Neural crest cell (in vitro differentiated cells): ENCODE results near the gene APC. TPM values are rescaled to one million over a fixed set of nuclear protein-coding genes. Genes with fewer than 3 reads are reported as not detected.

Experiments used
- DNase-seq: peaks from one replicate; pipeline ENCODE4 v3.0.0; 2021; ENCODE audit warnings: low read depth, mixed read lengths, low spot score
- H3K27ac Mint-ChIP-seq: one replicate; pipeline ENCODE4 v1.8.0; 2021; ENCODE audit warnings: mild to moderate bottlenecking, mixed read lengths; ENCODE audit not compliant: unreplicated experiment
- H3K27me3 Mint-ChIP-seq: 2 replicates; pipeline ENCODE4 v1.8.0; 2021; ENCODE audit warnings: low read depth, mild to moderate bottlenecking, mixed read lengths
- H3K36me3 Mint-ChIP-seq: 2 replicates; pipeline ENCODE4 v1.8.0; 2021; ENCODE audit warnings: low read depth, mild to moderate bottlenecking, mixed read lengths
- H3K4me1 Mint-ChIP-seq: 2 replicates; pipeline ENCODE4 v1.8.0; 2021; ENCODE audit warnings: mixed read lengths
- H3K4me3 Mint-ChIP-seq: one replicate; pipeline ENCODE4 v1.8.0; 2021; ENCODE audit warnings: mild to moderate bottlenecking, mixed read lengths
- H3K9me3 Mint-ChIP-seq: 2 replicates; pipeline ENCODE4 v1.8.0; 2021; ENCODE audit warnings: mixed read lengths
- CTCF ChIP-seq: fragments of 200-600 bp; sonication (generic); conservative IDR thresholded peaks from 2 replicates; pipeline ENCODE4 v1.5.0; 2021; ENCODE audit warnings: antibody characterized with exemption, mild to moderate bottlenecking
- total RNA-seq: library from RNA; stranded (reverse); gene quantifications from 2 replicates; pipeline ENCODE4 v1.2.1, GENCODE V29; 2021

APC gene
- total RNA-seq, 1 donor from 2014 or later: 48.4 TPM

GRCh38 chr5:112718344-112718743 lies 19.3 kb upstream of the APC start:
- Mint-ChIP-seq H3K9me3 (peaks cover 3% of the 10 kb centered on the region), H3K27ac (no peak overlapping the region), H3K4me3 (no peak overlapping the region), H3K4me1 (peaks cover 12% of the 10 kb centered on the region), H3K27me3 (no peaks in the 10 kb centered on the region), H3K36me3 (peaks cover 3% of the 10 kb centered on the region)
- TF ChIP-seq CTCF: no peak
- DNase-seq: no peak

GRCh38 chr5:112720576-112720975 lies 17.1 kb upstream of the APC start:
- no peak for TF ChIP-seq CTCF
- peaks cover 6% of the 10 kb centered on the region for H3K36me3 Mint-ChIP-seq
- H3K9me3 Mint-ChIP-seq: peaks cover 6% of the 10 kb centered on the region
- no peak overlapping the region for H3K27ac Mint-ChIP-seq
- H3K4me1 Mint-ChIP-seq: peaks cover 12% of the 10 kb centered on the region
- DNase-seq: no peak
- H3K27me3 Mint-ChIP-seq: no peaks in the 10 kb centered on the region
- H3K4me3 Mint-ChIP-seq: no peak overlapping the region

GRCh38 chr5:112724901-112725300 lies 12.8 kb upstream of the APC start:
- H3K27ac Mint-ChIP-seq: no peak overlapping the region

GRCh38 chr5:112729630-112730029 lies 8.1 kb upstream of the APC start:
- TF ChIP-seq CTCF: no peak
- no peak overlapping the region for H3K27ac Mint-ChIP-seq
- H3K4me1 Mint-ChIP-seq: no peaks in the 10 kb centered on the region
- H3K27me3 Mint-ChIP-seq: no peaks in the 10 kb centered on the region
- H3K9me3 Mint-ChIP-seq: peaks cover under 1% of the 10 kb centered on the region
- H3K4me3 Mint-ChIP-seq: no peak overlapping the region
- peaks cover under 1% of the 10 kb centered on the region for H3K36me3 Mint-ChIP-seq
- no peak for DNase-seq

More at GRCh38 chr5:112724901-112725300, 12.8 kb upstream of the APC start:
- Mint-ChIP-seq H3K4me1 (no peaks in the 10 kb centered on the region), H3K4me3 (no peak overlapping the region), H3K36me3 (peaks cover 6% of the 10 kb centered on the region), H3K9me3 (peaks cover 3% of the 10 kb centered on the region), H3K27me3 (no peaks in the 10 kb centered on the region)
- no peak for TF ChIP-seq CTCF
- DNase-seq: no peak

GRCh38 chr5:112732131-112732530 lies 5.6 kb upstream of the APC start:
- Mint-ChIP-seq H3K4me1 (peaks cover 4% of the 10 kb centered on the region), H3K4me3 (no peak overlapping the region), H3K27ac (no peak overlapping the region), H3K27me3 (no peaks in the 10 kb centered on the region), H3K9me3 (no peaks in the 10 kb centered on the region), H3K36me3 (no peaks in the 10 kb centered on the region)
- TF ChIP-seq CTCF: no peak
- DNase-seq: no peak

GRCh38 chr5:112733586-112733985 lies 4.1 kb upstream of the APC start:
- DNase-seq: no peak
- no peaks in the 10 kb centered on the region for H3K36me3 Mint-ChIP-seq
- no peak for TF ChIP-seq CTCF
- H3K9me3 Mint-ChIP-seq: no peaks in the 10 kb centered on the region
- no peaks in the 10 kb centered on the region for H3K27me3 Mint-ChIP-seq
- H3K4me3 Mint-ChIP-seq: no peak overlapping the region
- H3K4me1 Mint-ChIP-seq: peaks cover 17% of the 10 kb centered on the region
- no peak overlapping the region for H3K27ac Mint-ChIP-seq
